HG03521 (cell line): ENCODE measurements around the gene TMEM147.

Experiments used
- ATAC-seq: cut with Tn5 transposase; IDR thresholded peaks from one replicate; pipeline ENCODE4 v1.9.1; 2021; ENCODE audit warnings: mild to moderate bottlenecking, moderate library complexity; ENCODE audit not compliant: unreplicated experiment

TMEM147 gene

DNA sequence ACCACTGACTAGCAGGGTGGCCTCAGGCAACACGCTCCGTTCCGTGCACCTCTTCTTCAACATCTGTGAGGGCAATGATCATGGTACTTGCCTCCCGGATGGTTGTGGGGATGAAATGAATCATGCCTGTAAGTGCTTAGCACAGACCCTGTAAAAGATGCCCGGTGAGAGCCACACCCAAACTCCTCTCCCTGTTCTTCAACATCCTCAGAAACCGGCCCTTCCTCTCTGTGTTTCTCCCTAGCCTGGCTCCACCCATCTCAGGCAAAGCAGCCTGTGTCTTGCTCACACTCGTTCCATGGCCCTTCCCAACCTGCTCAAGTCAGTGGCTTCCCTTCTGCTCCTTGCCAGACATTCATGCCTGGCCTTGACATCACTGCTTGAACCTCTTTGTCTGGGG, 26.1 kb upstream of the TMEM147 start:
- no peak for ATAC-seq

DNA sequence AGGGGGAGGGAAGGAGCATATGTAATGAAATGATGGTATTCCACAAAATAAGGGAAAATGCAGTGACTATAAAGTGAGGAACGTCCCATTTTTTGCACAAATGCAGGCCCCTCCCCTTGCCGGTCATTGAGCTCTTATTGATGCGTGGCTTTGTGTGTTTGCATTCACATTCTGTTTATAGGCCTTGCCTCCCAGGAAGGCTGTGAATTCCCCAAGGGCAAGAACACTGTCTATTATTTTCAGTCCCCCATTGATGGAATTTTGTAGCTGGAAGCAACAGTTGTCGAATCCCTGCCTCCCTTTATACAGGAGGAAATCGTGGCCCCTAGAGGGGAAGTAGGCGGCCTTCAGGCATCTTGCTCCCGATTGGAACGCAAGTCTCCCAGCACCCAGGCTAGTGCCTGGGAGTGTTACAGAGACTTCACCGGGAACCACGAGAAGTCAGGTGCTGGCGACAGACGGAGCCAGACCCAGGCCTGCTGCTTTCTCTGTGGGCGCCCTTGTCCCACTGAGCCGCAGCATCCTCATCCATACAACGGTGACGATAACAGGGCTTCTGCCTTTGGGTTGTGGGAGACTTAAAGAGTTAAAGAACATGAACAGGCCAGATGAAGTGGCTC, 24.2 kb upstream of the TMEM147 start:
- no peak for ATAC-seq

GRCh38 chr19:35522745-35523327, 22.6 kb upstream of the TMEM147 start:
- no peak for ATAC-seq

GRCh38 chr19:35524181-35524837, 21.1 kb upstream of the TMEM147 start:
- ATAC-seq: no peak

DNA sequence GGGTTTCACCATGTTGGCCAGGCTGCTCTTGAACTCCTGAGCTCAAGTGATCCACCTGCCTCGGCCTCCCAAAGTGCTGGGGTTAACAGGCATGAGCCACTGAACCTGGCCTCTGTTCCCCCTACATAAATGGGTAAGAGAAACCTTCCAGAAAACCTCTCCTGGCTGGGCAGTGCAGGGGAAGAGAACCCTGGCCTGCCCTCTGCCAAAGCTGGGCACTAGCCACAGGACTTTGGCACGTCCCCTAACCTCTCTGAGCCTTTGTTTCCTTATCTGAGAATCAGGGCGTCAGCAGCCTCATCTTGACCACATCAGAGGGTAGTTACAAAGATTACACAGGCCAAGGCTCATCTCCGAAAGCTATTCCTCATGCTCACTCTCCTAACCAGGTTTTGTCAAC, 19.6 kb upstream of the TMEM147 start:
- no peak for ATAC-seq

DNA sequence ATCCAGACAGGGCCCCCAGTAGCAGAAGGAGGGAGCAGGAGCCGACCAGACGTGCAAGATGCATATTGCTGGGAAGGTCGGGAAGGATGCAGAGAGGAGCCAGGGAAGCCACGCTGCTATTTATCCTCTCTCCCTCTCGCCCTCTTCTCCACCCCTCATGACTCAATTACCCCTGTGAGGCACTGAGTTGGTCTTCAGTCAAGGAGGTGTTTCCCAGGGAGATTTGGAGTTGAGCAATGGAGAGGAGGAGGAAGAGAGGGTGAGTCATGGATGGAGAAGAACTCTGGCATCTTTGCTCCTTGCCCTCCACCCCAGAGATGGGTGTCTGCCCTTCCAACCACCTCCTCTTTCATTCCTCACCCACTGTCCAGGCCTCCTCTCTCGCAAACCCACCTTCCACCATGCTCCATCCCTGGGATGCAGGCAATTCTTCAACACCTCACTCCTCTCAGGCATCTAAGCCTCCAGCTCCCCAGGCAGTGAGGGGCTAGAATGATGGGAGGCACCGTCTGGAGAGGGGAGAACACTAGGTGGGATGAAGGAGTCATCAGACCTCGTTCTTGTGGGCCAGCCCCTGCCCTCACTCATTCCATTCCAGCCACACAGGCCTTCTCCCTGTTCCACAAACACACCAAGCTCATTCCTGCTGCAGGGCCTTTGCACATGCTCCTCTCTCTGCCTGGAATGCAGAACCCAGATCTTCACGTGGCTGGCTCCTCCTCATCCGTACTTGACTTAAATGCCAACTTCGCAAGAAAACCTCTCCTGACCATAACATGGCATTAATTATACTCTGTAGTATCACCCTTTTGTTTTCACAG, 17.0 kb upstream of the TMEM147 start, which contains the start of gene SBSN:
Gene SBSN (minus strand): TSS at position 94 of the 821 bp plus-strand sequence. CDS start 30 bp downstream, at position 64.
- no peak for ATAC-seq

DNA sequence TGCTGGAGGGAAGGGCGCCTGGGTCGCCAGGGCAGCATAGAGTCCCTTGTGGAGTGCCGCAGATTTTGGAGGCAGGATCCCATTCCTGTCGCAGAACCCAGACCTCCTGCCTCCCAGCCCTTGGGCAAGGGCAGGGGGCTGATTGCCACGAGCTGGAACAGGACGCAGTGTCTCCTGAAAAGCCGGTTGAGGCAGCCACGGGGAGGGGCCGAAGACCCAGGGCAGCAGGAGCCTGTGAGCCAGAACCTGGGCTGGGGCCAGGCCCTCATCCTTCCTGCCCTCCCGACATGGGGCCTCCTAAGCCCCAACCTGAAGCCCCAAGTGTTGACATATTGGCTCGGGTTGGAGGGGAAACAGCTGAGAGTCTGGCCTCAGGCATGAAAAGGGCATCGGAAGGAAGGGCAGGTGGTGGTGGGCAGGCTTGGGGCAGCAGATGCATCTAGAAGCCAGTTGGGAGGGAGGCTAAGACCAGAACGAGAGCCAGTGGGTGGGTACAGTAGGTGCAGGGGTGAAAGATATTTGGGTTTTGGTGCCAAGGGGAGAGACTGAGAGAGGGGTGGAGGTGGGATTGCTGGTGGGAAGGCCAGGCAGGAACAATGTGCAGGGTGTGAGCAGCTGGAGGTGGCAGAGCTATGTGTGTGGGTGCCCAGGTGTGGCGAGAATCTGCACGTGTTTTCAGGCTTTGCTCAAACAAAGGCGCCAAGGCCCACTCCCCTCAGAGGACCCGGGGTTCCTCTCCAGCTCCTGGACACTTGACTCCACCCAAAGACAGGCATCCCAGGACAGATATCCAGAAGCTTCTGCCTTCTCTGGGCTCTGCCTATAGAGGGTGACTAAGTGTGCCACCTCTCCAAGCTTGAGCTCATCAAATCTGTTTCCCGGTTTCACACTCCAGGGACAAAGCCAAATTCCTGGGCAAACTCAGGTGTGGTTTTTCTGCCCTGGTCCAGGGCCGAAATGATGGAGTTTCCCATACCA, 15.9 kb upstream of the TMEM147 start:
- ATAC-seq: no peak

- ATAC-seq: no peak
Observed at GRCh38 chr19:35531291-35531690, 14.1 kb upstream of the TMEM147 start.

DNA sequence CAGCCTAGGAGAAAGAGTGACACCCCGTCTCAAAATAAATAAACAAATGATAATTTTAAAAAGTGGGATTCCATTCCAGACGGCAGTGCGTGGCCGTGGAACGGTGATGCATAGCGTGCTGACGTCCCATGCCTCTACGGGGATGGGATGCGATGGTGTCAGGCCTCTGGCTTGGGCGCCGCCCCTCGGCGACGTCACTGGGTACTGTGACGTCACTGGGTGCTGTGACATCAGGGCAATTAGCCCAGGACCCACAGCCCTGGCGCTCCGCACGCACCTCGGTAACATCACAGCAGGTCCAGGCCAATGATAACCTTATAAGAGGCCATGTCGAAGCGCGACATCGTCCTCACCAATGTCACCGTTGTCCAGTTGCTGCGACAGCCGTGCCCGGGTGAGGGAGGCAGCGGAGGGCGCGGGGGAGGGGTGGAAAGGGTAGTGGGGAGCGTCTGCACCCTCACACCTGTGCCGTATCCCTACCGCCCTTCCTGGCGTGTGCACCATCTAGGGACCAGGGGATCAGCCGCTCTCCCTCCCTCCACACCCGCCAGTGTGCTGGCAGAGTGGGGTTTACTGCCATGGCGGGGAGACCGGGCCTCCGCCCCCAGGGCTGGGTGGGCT, 12.1 kb upstream of the TMEM147 start, which contains the start of gene GAPDHS:
Gene GAPDHS (plus strand): TSS at position 256 of the 621 bp plus-strand sequence. CDS start 72 bp downstream, at position 328.
- ATAC-seq: no peak

DNA sequence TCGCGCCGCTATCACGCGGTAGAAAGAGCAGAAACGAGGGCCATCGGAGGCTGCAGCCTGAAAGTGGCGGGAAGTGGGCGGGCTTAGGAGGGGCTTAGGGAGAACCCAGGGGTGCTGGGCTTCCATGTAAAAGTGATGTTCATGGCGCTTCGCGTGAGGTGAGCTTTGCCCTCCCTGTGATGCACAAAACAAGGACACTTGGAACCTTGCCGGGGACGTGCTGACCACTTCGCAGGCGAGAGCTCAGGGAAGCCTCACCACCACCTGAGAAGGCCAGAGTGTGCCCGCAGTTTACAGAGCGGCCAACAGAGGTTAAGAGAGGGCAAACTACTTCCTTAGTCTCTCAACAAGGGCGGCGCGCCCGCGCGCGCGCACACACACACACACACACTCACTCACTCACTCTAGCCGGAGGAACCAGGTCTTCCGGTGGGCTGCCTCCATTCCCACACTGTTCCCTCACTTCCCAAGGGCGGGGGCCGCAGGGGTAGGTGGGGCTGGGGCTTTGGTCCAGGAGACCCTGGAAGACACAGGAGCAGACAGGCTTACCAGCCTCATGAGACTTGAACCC, 11.5 kb upstream of the TMEM147 start:
- ATAC-seq: no peak

DNA sequence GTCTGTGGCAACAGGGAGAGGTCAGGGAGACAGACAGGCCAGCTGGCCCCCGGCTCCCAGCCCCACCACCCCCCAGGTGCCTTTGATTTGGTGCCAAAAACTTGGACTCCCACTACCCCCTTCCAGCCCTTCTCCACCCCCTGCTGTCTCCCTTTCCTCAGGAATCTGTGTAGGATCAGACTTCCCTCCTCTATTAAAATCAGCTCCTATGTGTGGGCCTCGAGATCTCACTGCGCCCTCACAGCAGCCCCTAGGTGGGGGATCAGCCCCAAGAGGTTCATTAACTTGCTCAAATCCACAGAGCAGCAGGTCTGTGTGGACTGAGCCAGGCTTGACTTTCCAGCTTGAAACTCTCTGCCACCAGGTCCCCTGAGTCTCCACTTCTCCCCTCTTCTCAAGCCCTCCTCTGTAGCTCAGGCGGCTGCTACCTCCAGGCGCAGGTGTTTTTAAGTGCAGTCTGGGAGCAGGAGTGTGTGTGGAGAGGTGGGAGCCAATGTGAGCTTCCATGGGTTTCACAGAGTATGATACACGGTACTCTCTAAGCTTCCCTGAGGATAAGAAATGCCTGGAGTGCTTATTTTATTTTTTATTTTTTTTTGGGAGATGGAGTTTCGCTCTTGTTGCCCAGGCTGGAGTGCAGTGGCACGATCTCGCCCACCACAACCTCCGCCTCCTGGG, 10.5 kb upstream of the TMEM147 start:
- ATAC-seq: no peak

DNA sequence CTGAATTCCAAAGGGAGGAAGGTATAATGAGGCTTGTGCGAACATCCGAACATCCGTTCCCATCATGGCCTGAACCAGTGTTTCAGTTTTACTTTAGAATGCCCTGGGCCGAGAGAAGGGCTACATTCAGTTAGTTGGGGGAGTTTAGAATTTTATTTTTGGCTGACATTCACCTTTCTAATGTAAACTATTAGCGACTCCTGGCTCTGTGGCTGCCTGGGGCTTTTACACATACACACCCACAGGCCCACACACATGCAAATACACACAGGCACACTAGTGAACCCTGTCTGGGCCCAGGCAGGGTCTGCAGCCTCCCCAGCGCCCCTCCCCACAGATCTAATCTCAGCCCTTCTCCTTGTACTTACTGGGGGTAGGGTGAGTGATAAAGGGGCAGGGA, 6.1 kb upstream of the TMEM147 start:
- ATAC-seq: no peak

DNA sequence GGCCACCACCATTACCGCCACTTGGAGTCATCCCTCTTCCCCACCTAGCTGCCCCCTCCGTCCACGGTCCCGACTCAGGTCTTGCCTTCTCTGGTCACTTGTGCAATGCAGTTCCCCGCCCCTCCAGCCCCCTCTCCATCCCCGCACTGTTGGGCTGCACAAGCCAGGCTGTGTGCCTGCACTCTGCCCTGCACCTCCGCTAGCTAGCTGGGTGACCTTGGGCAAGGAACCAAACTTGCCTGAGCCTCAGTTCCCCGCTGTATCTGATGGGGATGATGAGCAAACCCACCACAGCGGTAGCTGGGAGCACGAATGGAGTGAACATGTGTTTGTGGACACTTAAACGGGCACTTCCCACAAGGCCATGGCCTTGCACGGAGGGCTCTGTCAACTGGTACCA, 5.6 kb upstream of the TMEM147 start:
- ATAC-seq: no peak

DNA sequence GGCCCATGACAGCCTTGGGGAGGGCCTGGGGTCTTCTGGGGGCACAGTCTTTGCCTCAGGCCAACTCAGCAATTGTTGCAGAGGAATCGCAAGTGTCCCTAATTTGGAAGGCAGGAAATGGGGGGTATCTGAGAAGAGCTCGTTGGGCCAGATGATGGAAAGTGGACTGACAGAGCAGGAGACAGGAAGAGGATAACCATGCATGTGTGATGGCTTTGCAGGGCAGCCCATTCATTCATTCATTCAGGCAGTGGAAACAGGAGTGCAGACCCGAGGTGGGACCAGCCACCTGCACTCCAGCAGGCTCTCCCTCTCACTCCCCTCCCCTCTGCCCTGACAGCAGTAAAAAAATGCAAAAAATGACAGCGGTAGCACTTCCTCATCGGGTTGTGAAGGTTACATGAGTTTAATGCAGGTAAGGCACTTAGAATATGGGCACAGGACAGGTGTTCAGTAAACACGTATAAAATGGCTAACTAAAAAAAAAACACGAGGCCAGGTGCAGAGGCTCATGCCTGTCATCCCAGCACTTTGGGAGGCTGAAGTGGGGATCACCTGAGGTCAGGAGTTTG, 5.0 kb upstream of the TMEM147 start:
- no peak for ATAC-seq

- no peak for ATAC-seq
Observed at GRCh38 chr19:35542209-35542608, 3.2 kb upstream of the TMEM147 start.

GRCh38 chr19:35543280-35544109, 1.9 kb upstream of the TMEM147 start:
- ATAC-seq: no peak

DNA sequence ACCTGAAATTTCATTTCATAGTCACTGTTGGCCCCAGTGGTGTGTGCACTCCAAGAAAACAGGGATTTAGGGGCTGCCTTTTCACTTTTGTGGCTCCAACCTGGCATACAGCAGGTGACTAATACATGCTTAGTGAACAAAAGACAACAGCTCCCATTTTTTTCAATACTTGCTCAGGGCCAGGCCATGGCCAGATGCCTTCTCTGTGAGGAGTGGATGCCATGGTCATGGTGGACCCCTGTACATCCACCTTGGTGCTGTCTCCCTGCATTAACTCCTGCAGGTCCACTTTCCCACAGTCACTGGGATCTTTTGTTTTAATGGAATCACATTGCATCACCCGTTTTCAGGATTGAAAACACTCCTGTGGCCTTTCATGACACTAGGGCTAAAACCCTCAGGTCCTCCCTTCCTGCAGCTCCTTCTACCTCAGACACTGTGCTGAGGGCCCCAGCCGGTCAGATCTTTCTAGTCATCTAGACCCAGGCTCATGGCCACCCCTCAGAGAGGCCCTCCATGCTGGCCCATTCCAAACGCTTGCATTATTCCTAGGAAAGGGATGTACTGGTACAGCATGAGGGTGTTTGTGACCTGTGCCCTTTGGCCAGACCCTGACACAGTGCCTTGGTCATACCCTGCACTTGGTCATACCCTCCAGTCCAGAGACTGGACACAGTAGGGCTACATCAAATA, 1.2 kb upstream of the TMEM147 start:
- ATAC-seq: no peak
